WERI-Rb-1 (cell line): ENCODE measurements around the gene CSNK1D.

ENCODE experiments used
- DNase-seq: peaks from one replicate; pipeline ENCODE4 v3.0.0-alpha.2; 2020
- H3K27ac ChIP-seq: fragments of 250-450 bp; sonication (Bioruptor Pico); 2 replicates; pipeline ENCODE4 v1.5.1; 2020; ENCODE audit warnings: mild to moderate bottlenecking, moderate library complexity
- H3K27me3 ChIP-seq: fragments of 250-450 bp; sonication (Bioruptor Pico); 2 replicates; pipeline ENCODE4 v1.5.1; 2021; ENCODE audit warnings: mild to moderate bottlenecking, low read depth, moderate library complexity; ENCODE audit not compliant: insufficient read depth, severe bottlenecking
- H3K36me3 ChIP-seq: fragments of 250-450 bp; sonication (Bioruptor Pico); 2 replicates; pipeline ENCODE4 v1.5.1; 2020; ENCODE audit warnings: mild to moderate bottlenecking, moderate library complexity
- H3K4me3 ChIP-seq: 2 replicates; pipeline ENCODE4 v1.5.1; 2011; ENCODE audit warnings: low read depth, mild to moderate bottlenecking, control low read depth, low read length
- H3K9me3 ChIP-seq: fragments of 250-450 bp; sonication (Bioruptor Pico); 2 replicates; pipeline ENCODE4 v1.5.1; 2021; ENCODE audit warnings: mild to moderate bottlenecking, moderate library complexity; ENCODE audit not compliant: severe bottlenecking
- TF ChIP-seq, protein P1 (sequence below): IDR thresholded peaks from 2 replicates; pipeline ENCODE4 v1.5.1; 2011; ENCODE audit warnings: low read depth, mild to moderate bottlenecking, control low read depth, inconsistent platforms, low read length

The CSNK1D gene

DNA sequence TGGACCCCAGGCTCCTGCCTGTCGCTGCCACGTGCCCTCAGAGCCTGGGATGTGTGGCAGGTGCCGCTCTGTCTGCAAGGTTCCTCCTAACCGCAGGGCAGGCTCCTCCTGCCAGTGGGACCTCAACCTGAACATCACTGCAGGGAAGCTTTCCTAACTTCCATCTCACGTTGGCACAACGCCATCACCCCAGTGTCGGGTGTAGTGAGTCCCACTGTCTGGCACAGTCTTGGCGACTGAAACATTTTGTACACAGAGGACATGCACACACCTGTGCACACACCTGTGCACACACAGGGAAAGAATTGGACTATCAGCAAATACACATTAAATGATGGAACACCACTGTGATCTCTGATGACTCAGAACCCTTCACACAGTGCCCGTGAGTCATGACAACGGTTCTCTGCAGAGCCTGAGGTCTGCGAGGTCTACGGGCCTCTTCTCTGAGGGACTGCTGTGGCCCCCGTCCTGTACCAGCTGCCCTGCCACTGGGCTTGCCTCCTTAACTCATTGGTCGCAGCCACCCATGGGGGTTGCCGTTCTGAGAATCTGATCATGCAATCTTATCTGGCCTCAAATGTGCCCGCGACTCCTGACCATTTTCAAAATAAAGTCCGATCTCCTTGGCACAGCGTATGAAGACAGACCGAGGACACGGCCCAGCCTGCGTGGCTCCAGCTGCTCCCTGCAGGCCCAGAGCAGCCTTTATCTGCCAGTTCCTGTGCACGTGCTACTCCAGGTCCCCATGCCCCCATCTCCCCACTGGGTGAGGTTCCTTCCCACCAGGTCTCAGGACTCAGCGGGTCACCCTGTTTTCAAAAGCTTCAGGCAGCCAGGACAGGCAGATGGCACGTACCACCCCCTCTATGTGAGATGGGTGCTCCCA lies 68.4 kb downstream of the CSNK1D start:
- no peaks in the 10 kb centered on the region for H3K27me3 ChIP-seq
- H3K36me3 ChIP-seq: peaks cover 11% of the 10 kb centered on the region
- peak; percentile 50 for DNase-seq
- H3K9me3 ChIP-seq: no peaks in the 10 kb centered on the region
- TF ChIP-seq, protein P1, sequence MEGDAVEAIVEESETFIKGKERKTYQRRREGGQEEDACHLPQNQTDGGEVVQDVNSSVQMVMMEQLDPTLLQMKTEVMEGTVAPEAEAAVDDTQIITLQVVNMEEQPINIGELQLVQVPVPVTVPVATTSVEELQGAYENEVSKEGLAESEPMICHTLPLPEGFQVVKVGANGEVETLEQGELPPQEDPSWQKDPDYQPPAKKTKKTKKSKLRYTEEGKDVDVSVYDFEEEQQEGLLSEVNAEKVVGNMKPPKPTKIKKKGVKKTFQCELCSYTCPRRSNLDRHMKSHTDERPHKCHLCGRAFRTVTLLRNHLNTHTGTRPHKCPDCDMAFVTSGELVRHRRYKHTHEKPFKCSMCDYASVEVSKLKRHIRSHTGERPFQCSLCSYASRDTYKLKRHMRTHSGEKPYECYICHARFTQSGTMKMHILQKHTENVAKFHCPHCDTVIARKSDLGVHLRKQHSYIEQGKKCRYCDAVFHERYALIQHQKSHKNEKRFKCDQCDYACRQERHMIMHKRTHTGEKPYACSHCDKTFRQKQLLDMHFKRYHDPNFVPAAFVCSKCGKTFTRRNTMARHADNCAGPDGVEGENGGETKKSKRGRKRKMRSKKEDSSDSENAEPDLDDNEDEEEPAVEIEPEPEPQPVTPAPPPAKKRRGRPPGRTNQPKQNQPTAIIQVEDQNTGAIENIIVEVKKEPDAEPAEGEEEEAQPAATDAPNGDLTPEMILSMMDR: no peak
- peak overlapping the region; percentile 67 for H3K27ac ChIP-seq
- peak overlapping the region; percentile 6 for H3K4me3 ChIP-seq

DNA sequence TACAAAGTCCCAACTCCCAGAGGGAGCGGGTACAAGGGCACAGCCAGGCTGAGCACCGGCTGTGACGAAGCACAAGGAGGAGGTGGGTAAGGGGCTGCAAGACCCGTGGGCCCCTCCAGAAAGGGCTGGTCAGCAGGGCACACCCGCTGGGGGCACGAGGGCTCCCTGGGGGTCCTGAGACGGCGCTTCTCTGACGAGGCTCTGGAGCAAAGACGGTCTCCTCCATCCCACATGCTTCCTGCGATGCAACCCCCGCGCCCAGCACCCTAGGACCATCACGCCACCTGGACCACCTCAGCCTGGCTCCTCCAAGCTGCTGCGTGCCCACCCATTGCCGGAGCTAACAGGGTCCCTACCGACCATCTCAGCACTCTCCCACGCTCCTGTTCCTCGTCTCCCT lies 69.6 kb downstream of the CSNK1D start:
- DNase-seq: no peak
- H3K27me3 ChIP-seq: no peaks in the 10 kb centered on the region
- no peak overlapping the region for H3K27ac ChIP-seq
- peaks cover 17% of the 10 kb centered on the region for H3K36me3 ChIP-seq
- TF ChIP-seq, protein P1: no peak
- no peak overlapping the region for H3K4me3 ChIP-seq
- no peaks in the 10 kb centered on the region for H3K9me3 ChIP-seq

DNA sequence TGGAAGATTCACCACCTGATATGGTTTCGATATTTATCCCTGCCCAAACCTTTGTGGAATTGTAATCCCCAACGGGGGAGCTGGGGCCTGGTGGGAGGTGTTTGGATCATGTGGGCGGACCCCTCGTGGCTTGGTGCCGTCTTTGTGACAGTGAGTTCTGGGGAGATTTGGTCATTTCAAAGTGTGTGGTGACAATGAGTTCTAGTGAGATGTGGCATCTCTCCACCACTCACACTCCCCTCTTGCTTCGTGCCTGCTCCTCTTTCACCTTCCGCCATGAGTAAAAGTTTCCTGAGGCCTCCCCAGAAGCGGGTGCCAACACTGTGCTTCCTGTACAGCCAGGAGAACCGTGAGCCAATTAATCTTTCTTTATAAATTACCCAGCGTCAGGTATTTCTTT lies 70.5 kb downstream of the CSNK1D start:
- Histone ChIP-seq H3K4me3 (no peak overlapping the region), H3K27me3 (no peaks in the 10 kb centered on the region), H3K36me3 (peaks cover 22% of the 10 kb centered on the region), H3K27ac (no peak overlapping the region), H3K9me3 (no peaks in the 10 kb centered on the region)
- TF ChIP-seq, protein P1: no peak
- no peak for DNase-seq

DNA sequence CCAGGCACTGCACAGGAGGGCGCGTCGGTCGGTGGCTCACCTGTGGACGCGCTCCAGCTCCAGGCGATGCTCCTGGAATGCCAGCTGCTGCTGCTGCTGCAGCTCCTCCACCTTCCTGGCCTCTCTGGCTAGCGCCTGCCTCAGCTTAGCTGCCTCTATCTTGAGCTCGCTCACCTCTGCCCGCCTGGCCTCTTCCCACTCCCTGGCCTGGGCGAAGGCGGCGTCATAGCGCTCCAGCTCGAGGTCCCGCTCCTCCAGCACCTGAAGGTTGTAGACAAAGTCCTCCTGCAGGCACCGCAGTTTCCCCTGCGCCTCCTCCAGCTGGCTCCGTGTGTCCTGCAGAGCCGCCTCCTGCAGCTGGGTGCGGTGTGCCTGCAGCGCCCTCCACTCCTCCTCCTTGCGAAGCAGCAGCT lies 72.0 kb downstream of the CSNK1D start:
- Histone ChIP-seq H3K27ac (no peak overlapping the region), H3K9me3 (no peaks in the 10 kb centered on the region), H3K4me3 (no peak overlapping the region), H3K27me3 (no peaks in the 10 kb centered on the region), H3K36me3 (peaks cover 25% of the 10 kb centered on the region)
- TF ChIP-seq, protein P1: no peak
- no peak for DNase-seq

DNA sequence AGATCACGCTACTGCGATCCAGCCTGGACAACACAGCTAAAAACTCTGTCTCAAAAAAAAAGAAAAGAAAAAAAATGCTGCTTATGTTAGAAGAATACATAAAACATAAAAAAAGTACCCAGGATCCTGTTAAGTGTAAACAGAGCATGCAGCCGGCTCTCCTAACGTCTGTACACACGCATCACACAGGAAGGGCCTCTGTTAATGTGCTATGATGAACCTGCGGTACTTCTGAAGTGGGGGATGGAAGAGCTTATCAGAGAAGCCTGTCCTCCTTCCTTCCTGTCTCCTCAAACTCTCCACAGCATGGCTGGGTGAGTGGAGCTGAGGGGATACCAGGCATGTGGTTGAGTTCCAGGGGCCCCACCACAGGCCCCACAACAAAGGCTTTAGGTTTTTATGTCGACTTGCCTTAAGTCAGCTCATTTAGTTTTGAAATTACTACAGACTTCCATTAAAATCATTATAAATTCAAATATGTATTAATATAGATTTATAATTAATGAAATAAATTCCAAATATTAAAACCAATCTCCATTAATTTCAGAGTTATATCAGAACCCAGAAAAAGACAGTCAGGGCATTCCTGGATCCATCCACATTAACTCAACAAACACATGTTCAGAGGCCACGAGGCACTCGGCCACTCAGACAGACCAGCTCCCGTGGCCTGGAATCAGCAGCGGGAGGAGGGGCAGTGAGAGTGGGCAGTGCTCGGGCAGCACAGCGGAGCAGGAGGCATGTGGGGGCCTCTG lies 72.6 kb downstream of the CSNK1D start:
- DNase-seq: no peak
- Histone ChIP-seq H3K9me3 (no peaks in the 10 kb centered on the region), H3K27ac (no peak overlapping the region)

More for the DNA sequence above, 72.6 kb downstream of the CSNK1D start:
- TF ChIP-seq, protein P1: no peak
- no peaks in the 10 kb centered on the region for H3K27me3 ChIP-seq
- H3K36me3 ChIP-seq: peaks cover 27% of the 10 kb centered on the region
- no peak overlapping the region for H3K4me3 ChIP-seq
